Natural killer cell (primary cell): Measurements from ENCODE around the gene HPCAL4. TPM values are rescaled to one million over a fixed set of nuclear protein-coding genes. Genes with fewer than 3 reads are reported as not detected.

Experiments used
- ATAC-seq, 3 donors: fragments of 150-1000 bp in 2 of 3; fragments of 200-7000 bp in 1 of 3; cut with Tn5 transposase; 1 replicate in 1 of 3; 2 replicates in 2 of 3; pipeline ENCODE4 v1.10.0; 2021; ENCODE audit warnings: mild to moderate bottlenecking in 2 of 3, moderate library complexity in 2 of 3
- DNase-seq, 2 donors: peaks; one replicate each; pipeline versions ENCODE4 v3.0.0 to v3.0.0-alpha.2; 2013 to 2021; ENCODE audit warnings: mixed read lengths in 1 of 2
- H3K27ac ChIP-seq: one replicate; pipeline ENCODE4 v1.5.1; 2013; ENCODE audit warnings: mild to moderate bottlenecking, low read length
- H3K27me3 ChIP-seq: one replicate; pipeline ENCODE4 v1.6.1; 2013; ENCODE audit warnings: low read length; ENCODE audit not compliant: control insufficient read depth, insufficient read depth
- H3K36me3 ChIP-seq: one replicate; pipeline ENCODE4 v1.6.1; 2013; ENCODE audit warnings: low read length; ENCODE audit not compliant: control insufficient read depth, insufficient read depth
- H3K4me1 ChIP-seq: one replicate; pipeline ENCODE4 v1.6.1; 2013; ENCODE audit warnings: low read length; ENCODE audit not compliant: control insufficient read depth, insufficient read depth
- H3K4me3 ChIP-seq: one replicate; pipeline ENCODE4 v1.5.1; 2013; ENCODE audit warnings: low read length
- H3K9me3 ChIP-seq: one replicate; pipeline ENCODE4 v1.6.1; 2013; ENCODE audit warnings: low read length; ENCODE audit not compliant: control insufficient read depth, insufficient read depth
- H3K27ac Mint-ChIP-seq, 2 donors: one replicate each; pipeline ENCODE4 v1.8.0; 2022; ENCODE audit warnings: mild to moderate bottlenecking in 2 of 2, mixed read lengths in 2 of 2, moderate library complexity in 1 of 2
- H3K27me3 Mint-ChIP-seq, 2 donors: one replicate each; pipeline ENCODE4 v1.8.0; 2022; ENCODE audit warnings: low read depth in 2 of 2, mixed read lengths in 2 of 2
- H3K36me3 Mint-ChIP-seq: one replicate; pipeline ENCODE4 v1.8.0; 2022; ENCODE audit warnings: mixed read lengths
- H3K4me1 Mint-ChIP-seq, 2 donors: one replicate each; pipeline ENCODE4 v1.8.0; 2022; ENCODE audit warnings: mixed read lengths in 2 of 2
- H3K4me3 Mint-ChIP-seq: one replicate; pipeline ENCODE4 v1.8.0; 2022; ENCODE audit warnings: mild to moderate bottlenecking, moderate library complexity, mixed read lengths
- H3K9me3 Mint-ChIP-seq, 2 donors: one replicate each; pipeline ENCODE4 v1.8.0; 2022; ENCODE audit warnings: mixed read lengths in 2 of 2
- CTCF ChIP-seq: fragments of 200-600 bp; IDR thresholded peaks from one replicate; pipeline ENCODE4 v1.8.0; 2022; ENCODE audit warnings: antibody characterized with exemption
- WGBS: methylation state at CpG from one replicate; pipeline ENCODE4 v1.1.7; 2013; ENCODE audit warnings: missing lambda C conversion rate; ENCODE audit not compliant: insufficient coverage; 5-methylcytosine and 5-hydroxymethylcytosine counted together
- intact Hi-C: fragments of 100-400 bp; cut with micrococcal nuclease; formaldehyde crosslinking; loops from one replicate; pipeline ENCODE4 v1.14.2; 2022
- total RNA-seq, 4 donors: library from RNA; stranded (reverse); fragments of 120-200 nt in 1 of 4; gene quantifications; one replicate each; pipeline versions ENCODE4 v1.2.3 to v1.2.4, GENCODE V29; 2013 to 2022

The HPCAL4 gene
- total RNA-seq, 3 donors from 2014 or later (not counting 1 experiment from before 2014, with no cell fraction given): 0.78 to 1.6 (median 1.3) TPM

GRCh38 chr1:39696448-39696847, 5.2 kb upstream of the HPCAL4 start:
- Mint-ChIP-seq H3K27ac (no peak overlapping the region), H3K4me3 (no peak overlapping the region), H3K36me3 (no peaks in the 10 kb centered on the region), H3K9me3 (no peaks in the 10 kb centered on the region), H3K27me3 (peaks cover 40 to 45% of the 10 kb centered on the region in 2 donors), H3K4me1 (no peaks in the 10 kb centered on the region)
- DNase-seq (no peak), ATAC-seq (no peak)
- TF ChIP-seq CTCF: no peak
- H3K27ac ChIP-seq: no peak overlapping the region
- WGBS: 40% methylated on average over 1 of the region's 1 CpG
- H3K36me3 ChIP-seq: no peaks in the 10 kb centered on the region
- intact Hi-C loops: no loop called here
- no peaks in the 10 kb centered on the region for H3K9me3 ChIP-seq
- H3K4me1 ChIP-seq: peaks cover 14% of the 10 kb centered on the region
- no peak overlapping the region for H3K4me3 ChIP-seq
- H3K27me3 ChIP-seq: peaks cover 14% of the 10 kb centered on the region

GRCh38 chr1:39695016-39695415, 3.8 kb upstream of the HPCAL4 start:
- DNase-seq: no peak
- no peak for ATAC-seq
- Mint-ChIP-seq H3K4me1 (peaks cover 7 to 14% of the 10 kb centered on the region in 2 donors), H3K9me3 (no peaks in the 10 kb centered on the region), H3K4me3 (no peak overlapping the region), H3K36me3 (no peaks in the 10 kb centered on the region), H3K27me3 (peaks cover 42 to 50% of the 10 kb centered on the region in 2 donors), H3K27ac (no peak overlapping the region)
- WGBS: no CpG with 5 or more reads among the region's 1 CpG
- Histone ChIP-seq H3K4me1 (peaks cover 25% of the 10 kb centered on the region), H3K36me3 (no peaks in the 10 kb centered on the region), H3K27ac (no peak overlapping the region), H3K9me3 (no peaks in the 10 kb centered on the region), H3K27me3 (peaks cover 24% of the 10 kb centered on the region), H3K4me3 (no peak overlapping the region)
- TF ChIP-seq CTCF: no peak
- intact Hi-C loops: no loop called here

- DNase-seq (no peak), ATAC-seq (no peak)
- H3K27ac Mint-ChIP-seq: no peak overlapping the region
- H3K9me3 ChIP-seq: no peaks in the 10 kb centered on the region
- no peak overlapping the region for H3K27ac ChIP-seq
- no peaks in the 10 kb centered on the region for H3K36me3 Mint-ChIP-seq
- peaks cover 7 to 14% of the 10 kb centered on the region in 2 donors for H3K4me1 Mint-ChIP-seq
- no peak overlapping the region for H3K4me3 Mint-ChIP-seq
- H3K4me3 ChIP-seq: no peak overlapping the region
- H3K9me3 Mint-ChIP-seq: no peaks in the 10 kb centered on the region
- no peak for TF ChIP-seq CTCF
- peaks cover 34% of the 10 kb centered on the region for H3K27me3 ChIP-seq
- H3K27me3 Mint-ChIP-seq: peaks cover 45 to 55% of the 10 kb centered on the region in 2 donors
- 100% methylated on average over 1 of the region's 1 CpG for WGBS
- intact Hi-C loops: no loop called here
- no peaks in the 10 kb centered on the region for H3K36me3 ChIP-seq
- H3K4me1 ChIP-seq: peaks cover 25% of the 10 kb centered on the region
Observed at GRCh38 chr1:39694026-39694425, 2.8 kb upstream of the HPCAL4 start.
